Suprapubic skin (tissue), 4 donors: Measurements from ENCODE around the gene ARMH3. TPM values are rescaled to one million over a fixed set of nuclear protein-coding genes. Genes with fewer than 3 reads are reported as not detected.

ENCODE experiments used
- DNase-seq, 2 donors: peaks; one replicate each; pipeline ENCODE4 v3.0.0-alpha.2; 2019; ENCODE audit warnings: low spot score in 2 of 2
- H3K27ac ChIP-seq: fragments of 200-600 bp; sonication (generic); one replicate; pipeline ENCODE4 v1.5.1; 2019
- H3K27me3 ChIP-seq: fragments of 200-600 bp; sonication (generic); one replicate; pipeline ENCODE4 v1.5.1; 2019
- H3K36me3 ChIP-seq: fragments of 200-600 bp; sonication (generic); one replicate; pipeline ENCODE4 v1.5.1; 2019
- H3K4me1 ChIP-seq: fragments of 200-600 bp; sonication (generic); one replicate; pipeline ENCODE4 v1.5.1; 2019
- H3K4me3 ChIP-seq: fragments of 200-600 bp; sonication (generic); one replicate; pipeline ENCODE4 v1.5.1; 2019; ENCODE audit warnings: mild to moderate bottlenecking
- H3K9me3 ChIP-seq: fragments of 200-600 bp; sonication (generic); one replicate; pipeline ENCODE4 v1.5.1; 2019
- EP300 ChIP-seq: sonication (generic); formaldehyde crosslinking; IDR thresholded peaks from one replicate; pipeline ENCODE4 v1.6.1; 2017; ENCODE audit warnings: antibody characterized with exemption
- POLR2A ChIP-seq, 2 donors: fragments of 450-650 bp; IDR thresholded peaks; one replicate each; pipeline ENCODE4 v1.6.1; 2017; ENCODE audit warnings: antibody characterized with exemption in 2 of 2, mild to moderate bottlenecking in 2 of 2, moderate library complexity in 2 of 2
- POLR2AphosphoS5 ChIP-seq, 3 donors: sonication (generic); formaldehyde crosslinking; IDR thresholded peaks; one replicate each; pipeline ENCODE4 v1.6.1; 2017; ENCODE audit warnings: antibody characterized with exemption in 3 of 3
- WGBS: methylation state at CpG from one replicate; pipeline ENCODE4 v1.1.5; 2018; 5-methylcytosine and 5-hydroxymethylcytosine counted together
- total RNA-seq, 4 donors: library from RNA; depleted of rRNA; stranded (reverse); fragments of >200 nt; gene quantifications; one replicate each; pipeline ENCODE4 v1.1.0, GENCODE V29; 2016
- TF ChIP-seq, protein P1 (sequence below), 2 donors: fragments of 200-600 bp in 1 of 2; fragments of 450-650 bp in 1 of 2; sonication (generic) in 1 of 2; IDR thresholded peaks; one replicate each; pipeline ENCODE4 v1.5.1; 2016 to 2019; ENCODE audit warnings: antibody characterized with exemption in 2 of 2, mild to moderate bottlenecking in 1 of 2, moderate library complexity in 1 of 2

The ARMH3 gene, protein sequence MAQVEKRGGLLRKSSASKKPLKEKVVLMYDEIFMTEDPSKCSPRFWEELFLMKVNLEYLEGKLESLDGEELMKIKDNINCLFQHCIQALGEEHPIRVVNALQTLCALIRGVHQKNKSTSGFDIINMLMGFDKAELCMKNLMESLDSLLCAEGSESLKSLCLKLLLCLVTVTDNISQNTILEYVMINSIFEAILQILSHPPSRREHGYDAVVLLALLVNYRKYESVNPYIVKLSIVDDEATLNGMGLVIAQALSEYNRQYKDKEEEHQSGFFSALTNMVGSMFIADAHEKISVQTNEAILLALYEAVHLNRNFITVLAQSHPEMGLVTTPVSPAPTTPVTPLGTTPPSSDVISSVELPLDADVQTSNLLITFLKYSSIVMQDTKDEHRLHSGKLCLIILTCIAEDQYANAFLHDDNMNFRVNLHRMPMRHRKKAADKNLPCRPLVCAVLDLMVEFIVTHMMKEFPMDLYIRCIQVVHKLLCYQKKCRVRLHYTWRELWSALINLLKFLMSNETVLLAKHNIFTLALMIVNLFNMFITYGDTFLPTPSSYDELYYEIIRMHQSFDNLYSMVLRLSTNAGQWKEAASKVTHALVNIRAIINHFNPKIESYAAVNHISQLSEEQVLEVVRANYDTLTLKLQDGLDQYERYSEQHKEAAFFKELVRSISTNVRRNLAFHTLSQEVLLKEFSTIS
- total RNA-seq = 10 to 100 TPM; 12.1 to 25.7 (median 20.4) TPM

DNA sequence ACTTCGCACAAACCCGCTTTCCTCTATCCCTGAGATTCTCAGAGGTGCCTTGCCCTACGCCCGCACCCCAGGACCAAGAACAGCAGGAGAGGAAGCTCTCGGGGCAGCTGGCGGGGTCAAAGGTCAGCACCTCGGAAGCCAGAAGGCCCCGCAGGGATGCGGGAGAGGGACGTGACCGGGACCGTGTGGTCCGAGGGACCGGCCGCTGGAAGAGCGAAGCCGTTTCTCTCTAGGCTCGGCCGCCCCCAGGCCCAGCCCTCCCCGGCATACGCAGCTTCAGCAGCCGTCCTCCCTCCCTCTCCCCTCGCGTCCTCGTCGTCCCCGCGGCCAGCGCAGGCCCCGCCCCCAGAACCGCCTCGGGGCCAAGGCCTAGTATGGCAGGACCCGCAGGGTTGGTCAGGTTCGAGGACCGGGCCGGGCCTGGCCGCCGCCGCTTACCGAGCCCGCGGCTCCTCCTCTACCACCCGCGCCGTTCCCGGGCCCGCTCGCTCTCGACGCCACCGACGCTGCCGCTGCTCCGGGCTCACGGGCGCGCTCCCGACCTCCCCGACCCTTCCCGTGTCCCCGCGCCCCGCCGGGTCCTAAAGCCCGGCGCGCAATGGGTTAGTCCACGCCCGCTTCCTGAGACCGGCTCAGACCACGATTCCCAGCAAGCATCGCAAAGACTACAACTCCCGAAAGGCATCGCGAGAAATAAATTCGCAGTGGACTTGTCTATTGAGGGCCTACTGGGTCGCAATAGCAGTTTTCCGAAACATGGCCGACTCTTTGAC is at the start of gene ARMH3:
TSS of gene ARMH3 (minus strand) at position 527 of the 773 bp plus-strand sequence. CDS start 16,059 bp downstream, outside the sequence.
- Histone ChIP-seq H3K4me1 (peaks cover 35% of the 10 kb centered on the region), H3K9me3 (no peaks in the 10 kb centered on the region), H3K4me3 (peak within 1 kb of the TSS; percentile 71), H3K36me3 (no peaks in the 10 kb centered on the region), H3K27me3 (no peaks in the 10 kb centered on the region), H3K27ac (peak within 1 kb of the TSS; percentile 94)
- peak; percentile 94 to 95 for DNase-seq
- under 1% methylated on average over 26 of the region's 79 CpGs for WGBS
- no peak for TF ChIP-seq EP300
- TF ChIP-seq POLR2A (IDR thresholded peaks at IDR 0.05) = peak in 1 of 2 donors; percentile 46
- TF ChIP-seq POLR2AphosphoS5 (IDR thresholded peaks at IDR 0.05) = peak in 2 of 3 donors; percentile 10 to 72
- TF ChIP-seq, protein P1, sequence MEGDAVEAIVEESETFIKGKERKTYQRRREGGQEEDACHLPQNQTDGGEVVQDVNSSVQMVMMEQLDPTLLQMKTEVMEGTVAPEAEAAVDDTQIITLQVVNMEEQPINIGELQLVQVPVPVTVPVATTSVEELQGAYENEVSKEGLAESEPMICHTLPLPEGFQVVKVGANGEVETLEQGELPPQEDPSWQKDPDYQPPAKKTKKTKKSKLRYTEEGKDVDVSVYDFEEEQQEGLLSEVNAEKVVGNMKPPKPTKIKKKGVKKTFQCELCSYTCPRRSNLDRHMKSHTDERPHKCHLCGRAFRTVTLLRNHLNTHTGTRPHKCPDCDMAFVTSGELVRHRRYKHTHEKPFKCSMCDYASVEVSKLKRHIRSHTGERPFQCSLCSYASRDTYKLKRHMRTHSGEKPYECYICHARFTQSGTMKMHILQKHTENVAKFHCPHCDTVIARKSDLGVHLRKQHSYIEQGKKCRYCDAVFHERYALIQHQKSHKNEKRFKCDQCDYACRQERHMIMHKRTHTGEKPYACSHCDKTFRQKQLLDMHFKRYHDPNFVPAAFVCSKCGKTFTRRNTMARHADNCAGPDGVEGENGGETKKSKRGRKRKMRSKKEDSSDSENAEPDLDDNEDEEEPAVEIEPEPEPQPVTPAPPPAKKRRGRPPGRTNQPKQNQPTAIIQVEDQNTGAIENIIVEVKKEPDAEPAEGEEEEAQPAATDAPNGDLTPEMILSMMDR (IDR thresholded peaks at IDR 0.05) = no peak

- Histone ChIP-seq H3K9me3 (no peaks in the 10 kb centered on the region), H3K4me1 (no peaks in the 10 kb centered on the region), H3K4me3 (no peak overlapping the region), H3K36me3 (peaks cover 19% of the 10 kb centered on the region), H3K27ac (no peak overlapping the region), H3K27me3 (no peaks in the 10 kb centered on the region)
- WGBS = 40% methylated on average over 1 of the region's 1 CpG
- TF ChIP-seq POLR2A (IDR thresholded peaks at IDR 0.05) = no peak
- TF ChIP-seq, protein P1 (IDR thresholded peaks at IDR 0.05) = no peak
- no peak for TF ChIP-seq POLR2AphosphoS5 (IDR thresholded peaks at IDR 0.05)
- TF ChIP-seq EP300 = no peak
- no peak for DNase-seq
Observed at GRCh38 chr10:102102421-102102820, 46.4 kb upstream of the ARMH3 start.

DNA sequence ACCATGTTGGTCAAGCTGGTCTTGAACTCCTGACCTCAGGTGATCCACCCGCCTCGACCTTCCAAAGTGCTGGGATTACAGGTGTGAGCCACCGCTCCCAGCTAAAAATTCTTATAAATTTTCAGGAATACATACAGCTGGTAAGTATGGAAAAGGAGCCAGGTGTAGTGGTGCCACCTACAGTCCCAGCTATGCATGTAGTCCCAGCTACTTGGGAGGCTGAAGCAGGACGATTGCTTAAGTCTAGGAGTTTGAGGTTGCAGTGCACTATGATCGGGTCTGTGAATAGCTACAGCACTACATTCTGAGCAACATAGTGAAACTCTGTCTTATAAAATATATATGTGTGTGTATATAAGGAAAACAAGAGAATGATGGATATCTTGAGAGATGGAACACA is 45.2 kb upstream of the ARMH3 start:
- Histone ChIP-seq H3K4me3 (no peak overlapping the region), H3K27ac (no peak overlapping the region), H3K4me1 (no peaks in the 10 kb centered on the region), H3K9me3 (no peaks in the 10 kb centered on the region), H3K36me3 (peaks cover 12% of the 10 kb centered on the region), H3K27me3 (no peaks in the 10 kb centered on the region)
- TF ChIP-seq POLR2A (IDR thresholded peaks at IDR 0.05) (no peak), POLR2AphosphoS5 (IDR thresholded peaks at IDR 0.05) (no peak), EP300 (no peak)
- TF ChIP-seq, protein P1 (IDR thresholded peaks at IDR 0.05) = no peak
- WGBS = 91% methylated on average over 5 of the region's 5 CpGs
- DNase-seq = no peak

DNA sequence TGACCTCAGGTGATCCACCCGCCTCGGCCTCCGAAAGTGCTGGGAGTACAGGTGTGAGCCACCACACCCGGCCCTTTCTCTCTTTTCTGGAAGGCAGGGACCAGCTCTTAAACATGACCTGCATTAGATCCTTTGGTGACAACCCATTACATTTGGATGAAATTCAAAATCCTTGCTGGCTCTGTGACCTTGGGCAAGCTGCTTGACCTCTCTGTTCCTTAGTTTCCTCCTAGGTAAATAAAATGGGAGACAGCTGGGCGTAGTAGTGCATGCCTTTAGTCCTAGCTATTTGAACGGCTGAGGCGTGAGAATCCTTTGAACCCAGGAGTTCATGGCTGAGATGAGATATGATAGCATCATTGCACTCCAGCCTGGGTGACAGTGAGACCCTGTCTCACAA is 40.5 kb upstream of the ARMH3 start:
- no peak for DNase-seq
- H3K27me3 ChIP-seq = no peaks in the 10 kb centered on the region
- no peak overlapping the region for H3K27ac ChIP-seq
- TF ChIP-seq, protein P1 (IDR thresholded peaks at IDR 0.05) = no peak
- TF ChIP-seq POLR2AphosphoS5 (IDR thresholded peaks at IDR 0.05) (no peak), EP300 (no peak), POLR2A (IDR thresholded peaks at IDR 0.05) (no peak)
- 96% methylated on average over 7 of the region's 7 CpGs for WGBS
- no peaks in the 10 kb centered on the region for H3K9me3 ChIP-seq
- no peaks in the 10 kb centered on the region for H3K4me1 ChIP-seq
- no peak overlapping the region for H3K4me3 ChIP-seq
- H3K36me3 ChIP-seq = peaks cover 2% of the 10 kb centered on the region
